K562 treated with DMSO at 1 percent for 24 hours (cell line): ENCODE results near the gene GUCY2C. TPM values are rescaled to one million over a fixed set of nuclear protein-coding genes. Genes with fewer than 3 reads are reported as not detected.

Experiments
- total RNA-seq: library from RNA; unstranded; fragments of 300-600 nt; gene quantifications from 2 replicates; pipeline ENCODE4 v1.2.3, GENCODE V29; 2022; ENCODE audit warnings: low read depth; ENCODE audit not compliant: insufficient read depth

The GUCY2C gene
- total RNA-seq = not detected in 2 replicates

GRCh38 chr12:14696265-14696741 lies at the start of gene GUCY2C:
GUCY2C (minus strand) TSS chr12:14696599; CDS start chr12:14696448, 151 bp downstream.

GRCh38 chr12:14567351-14568162 lies 128.8 kb downstream of the GUCY2C start, which contains the start of gene PLBD1:
PLBD1 (minus strand) TSS chr12:14567883; CDS start chr12:14567696, 187 bp downstream.

Other genes with a start within 250 kb of the GUCY2C start
- 13.5 and 14.7 TPM in 2 replicates for gene PLBD1, start 128.7 kb downstream of the GUCY2C start, total RNA-seq
- 27.4 and 28.5 TPM in 2 replicates for gene WBP11, start 106.9 kb upstream of the GUCY2C start, total RNA-seq
- gene C12orf60, start 107.1 kb upstream of the GUCY2C start, total RNA-seq = 0.66 and 1.0 TPM in 2 replicates
- gene SMCO3, start 117.6 kb upstream of the GUCY2C start, total RNA-seq = not detected in 2 replicates
- not detected in 2 replicates for gene ART4, start 146.9 kb upstream of the GUCY2C start, total RNA-seq
- gene MGP, start 189.3 kb upstream of the GUCY2C start, total RNA-seq = not detected in 2 replicates
- gene ERP27, start 241.9 kb upstream of the GUCY2C start, total RNA-seq = not detected in 2 replicates